SW 1271 (cell line): Measurements from ENCODE around the gene DYRK3.
A peak's percentile ranks its signal among the peaks of the same experiment; 100 is the strongest.
"Not testable (repeated sequence)": the region's sequence is repeated elsewhere in the genome, so short reads cannot be mapped to it uniquely, and the experiment has no call there.

Experiments
- DNase-seq, 2 experiments: peaks; one replicate each; lab custom pipeline; 2025; lab: John Stamatoyannopoulos, UW

DYRK3 gene

DNA sequence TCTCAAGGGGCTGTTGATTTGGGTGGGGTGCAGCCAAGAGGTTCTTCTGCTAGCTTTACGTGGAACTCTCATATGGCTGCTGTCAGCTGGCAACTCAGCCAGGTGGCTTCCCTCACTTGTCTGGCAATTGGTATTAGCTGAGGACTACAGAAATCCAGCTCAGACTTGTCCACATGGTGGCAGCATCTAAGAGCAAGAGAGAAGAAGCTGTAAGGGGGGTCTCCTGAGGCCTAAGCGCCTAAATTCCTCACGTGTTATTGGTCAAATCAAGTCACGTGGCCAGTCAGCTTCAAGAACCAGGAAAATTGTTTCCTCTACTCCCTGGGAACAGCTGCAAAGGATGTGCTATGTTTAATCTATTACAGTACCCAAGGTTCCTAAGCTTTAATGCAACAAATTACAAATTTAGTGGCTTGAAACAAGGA lies 4.2 kb upstream of the DYRK3 start:
- DNase-seq = peak; percentile 8 to 60

DNA sequence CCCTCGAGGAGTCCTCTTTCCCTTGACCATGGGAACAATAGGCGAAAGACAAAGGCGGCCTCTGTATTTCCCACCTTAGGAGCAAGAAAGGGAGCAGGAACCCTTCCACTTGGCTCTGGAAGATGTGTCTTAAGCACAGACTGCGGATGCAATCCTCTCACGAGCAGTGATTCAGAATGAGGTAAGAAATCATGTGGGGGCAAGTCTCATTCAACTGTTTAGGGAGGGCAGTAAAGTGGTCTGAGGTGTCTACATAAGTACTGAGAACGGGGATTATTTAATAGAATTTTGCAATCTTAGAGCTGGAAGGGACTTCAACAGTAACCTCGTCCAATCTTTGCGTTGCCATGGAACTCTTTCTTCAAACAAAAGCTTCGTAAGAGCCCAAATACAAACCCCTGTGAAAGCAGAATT lies 1.6 kb upstream of the DYRK3 start:
- DNase-seq = no peak

DNA sequence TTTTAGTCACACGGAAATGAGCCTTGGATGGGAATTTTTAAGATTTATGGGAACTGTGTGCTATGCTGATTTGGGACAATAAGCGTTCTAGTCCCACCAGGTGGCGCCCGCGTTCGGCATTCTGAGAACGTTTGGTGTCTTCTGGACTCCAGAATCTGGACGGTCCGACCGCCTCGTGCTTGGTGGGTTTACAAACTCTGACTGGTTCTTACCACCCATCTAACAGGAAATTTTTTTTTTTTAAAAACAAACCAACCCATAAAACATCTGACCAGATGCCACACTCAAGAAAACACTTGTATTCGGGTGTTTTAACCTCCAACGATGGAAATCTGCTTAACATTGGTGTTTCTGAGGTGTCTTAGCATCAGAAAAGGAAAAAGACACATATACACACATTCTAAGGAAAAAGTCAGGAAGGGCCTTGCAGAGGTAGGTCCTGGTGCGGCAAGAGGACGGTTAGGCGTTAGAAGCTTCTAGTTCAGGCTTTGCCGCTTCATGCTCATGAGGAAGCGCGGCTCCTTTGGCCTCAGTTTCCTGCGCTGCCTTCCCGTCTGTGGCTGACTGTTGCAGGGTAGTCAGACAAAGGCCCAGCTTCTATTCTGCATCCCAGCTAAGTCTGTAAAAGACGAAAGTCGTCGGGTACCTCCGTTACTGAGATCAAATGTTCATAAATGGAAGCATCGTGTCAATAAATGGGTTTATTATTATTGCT lies 814 bp upstream of the DYRK3 start:
- DNase-seq = peak; percentile 27 to 58

DNA sequence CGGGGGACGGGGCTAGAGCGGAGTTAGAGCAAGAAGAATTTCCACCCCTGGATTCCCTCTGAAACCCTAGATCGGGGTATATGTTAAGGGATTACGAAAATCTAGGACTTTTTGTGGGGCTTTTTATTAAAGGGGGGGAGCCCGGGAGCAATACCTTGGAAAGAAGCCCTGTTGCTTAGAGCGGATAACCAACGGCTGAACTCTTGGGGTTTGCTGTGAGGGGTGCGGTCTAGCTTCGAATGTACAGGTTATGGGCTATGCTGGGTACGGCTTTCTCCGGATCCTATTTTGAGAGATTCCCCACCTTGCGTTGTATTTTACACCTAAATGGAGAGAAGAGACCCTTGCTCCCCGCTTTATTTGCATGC lies 626 bp downstream of the DYRK3 start:
- DNase-seq = no peak

DNA sequence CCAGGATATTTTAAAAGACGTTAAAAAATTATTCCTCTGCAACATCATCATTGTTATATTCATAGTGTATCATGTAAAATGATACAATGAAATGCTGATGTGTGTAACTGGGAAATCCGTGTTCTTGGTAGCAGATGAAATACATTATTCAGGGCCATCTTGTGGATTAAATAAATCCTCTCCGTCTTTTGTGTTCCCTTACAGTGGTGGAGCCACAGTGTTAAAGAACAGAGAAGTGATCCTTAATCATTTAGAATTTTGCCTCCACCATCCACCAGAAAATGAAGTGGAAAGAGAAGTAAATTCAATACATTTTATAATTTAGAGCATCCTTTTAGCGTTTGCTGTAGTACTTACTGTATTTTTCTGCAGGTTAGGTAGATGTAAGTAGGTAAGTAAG lies 1.3 kb downstream of the DYRK3 start:
- no peak for DNase-seq

DNA sequence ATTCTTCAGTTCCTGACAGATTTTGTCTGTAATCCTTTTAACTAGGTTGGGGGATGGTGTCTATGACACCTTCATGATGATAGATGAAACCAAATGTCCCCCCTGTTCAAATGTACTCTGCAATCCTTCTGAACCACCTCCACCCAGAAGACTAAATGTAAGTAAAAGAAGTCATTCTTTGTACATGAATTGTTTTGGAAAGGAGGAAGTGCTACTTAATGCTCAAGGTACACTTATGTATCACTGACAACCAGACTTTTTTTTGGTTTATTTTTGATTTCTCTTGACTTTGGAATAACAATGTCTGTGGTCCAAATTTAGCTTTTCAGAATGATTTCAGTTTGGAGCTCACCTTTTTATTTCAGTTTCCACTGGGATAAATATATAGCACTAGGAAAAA lies 2.3 kb downstream of the DYRK3 start:
- no peak for DNase-seq

DNA sequence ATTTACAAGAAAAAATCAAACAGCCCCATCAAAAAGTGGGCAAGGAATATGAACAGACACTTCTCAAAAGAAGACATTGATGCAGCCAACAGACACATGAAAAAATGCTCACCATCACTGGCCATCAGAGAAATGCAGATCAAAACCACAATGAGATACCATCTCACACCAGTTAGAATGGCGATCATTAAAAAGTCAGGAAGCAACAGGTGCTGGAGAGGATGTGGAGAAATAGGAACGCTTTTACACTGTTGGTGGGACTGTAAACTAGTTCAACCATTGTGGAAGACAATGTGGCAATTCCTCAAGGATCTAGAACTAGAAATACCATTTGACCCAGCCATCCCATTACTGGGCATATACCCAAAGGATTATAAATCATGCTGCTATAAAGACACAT lies 6.7 kb downstream of the DYRK3 start:
- DNase-seq = not testable (repeated sequence)

DNA sequence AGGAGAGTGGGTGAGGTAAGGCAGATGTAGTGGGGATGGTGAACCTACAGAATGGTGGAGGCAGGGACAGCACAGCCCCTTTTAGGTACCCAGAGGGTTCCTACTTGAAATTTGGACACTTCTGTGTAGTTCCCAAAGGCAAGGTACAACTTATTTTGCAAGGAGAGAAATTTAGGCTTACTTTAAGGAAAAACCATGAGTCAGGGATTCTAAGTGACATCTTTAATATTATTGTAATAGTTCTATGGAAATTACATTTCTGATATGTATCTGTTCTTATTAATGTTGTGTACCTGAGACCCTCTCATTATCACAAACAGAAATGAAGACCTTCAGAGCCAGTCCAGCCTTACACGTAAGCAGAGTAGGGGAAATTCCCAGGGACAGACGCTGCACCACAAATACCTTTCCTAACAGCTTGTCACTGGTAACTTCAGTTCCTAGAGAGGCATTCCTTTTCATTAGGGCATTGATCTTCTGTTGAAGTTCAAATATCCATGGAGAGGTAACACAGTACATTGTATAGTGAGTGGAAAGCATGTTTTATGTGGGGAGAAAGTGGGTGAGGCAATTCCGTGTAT lies 7.9 kb downstream of the DYRK3 start:
- DNase-seq = no peak

DNA sequence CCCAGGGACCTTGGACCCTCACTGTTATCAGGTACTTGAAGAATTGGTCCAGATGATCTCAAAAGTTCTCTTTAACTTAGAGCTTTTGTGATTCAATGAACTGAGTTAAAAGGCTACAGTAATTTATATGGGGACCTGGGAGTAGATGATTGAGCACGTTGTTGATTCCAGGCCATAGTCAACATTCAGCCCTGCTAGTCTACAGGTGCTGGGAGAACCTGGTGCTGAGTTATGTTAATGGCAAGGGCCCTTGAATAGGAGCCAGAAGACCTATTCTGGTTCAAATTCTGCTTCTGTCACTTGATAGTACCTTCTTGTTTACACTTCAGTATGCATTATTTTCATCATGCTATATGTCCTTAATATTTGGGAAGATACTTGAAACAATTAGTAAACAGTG lies 11.2 kb downstream of the DYRK3 start:
- no peak for DNase-seq

DNA sequence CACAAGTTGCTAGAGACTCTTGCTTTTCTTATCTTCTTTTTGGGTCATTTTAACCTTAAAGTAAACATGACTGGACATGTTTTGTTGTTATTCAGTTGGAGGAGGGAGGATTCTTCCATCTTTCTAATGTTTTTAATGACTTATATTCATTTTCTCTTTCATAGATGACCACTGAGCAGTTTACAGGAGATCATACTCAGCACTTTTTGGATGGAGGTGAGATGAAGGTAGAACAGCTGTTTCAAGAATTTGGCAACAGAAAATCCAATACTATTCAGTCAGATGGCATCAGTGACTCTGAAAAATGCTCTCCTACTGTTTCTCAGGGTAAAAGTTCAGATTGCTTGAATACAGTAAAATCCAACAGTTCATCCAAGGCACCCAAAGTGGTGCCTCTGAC lies 11.9 kb downstream of the DYRK3 start:
- no peak for DNase-seq

DNA sequence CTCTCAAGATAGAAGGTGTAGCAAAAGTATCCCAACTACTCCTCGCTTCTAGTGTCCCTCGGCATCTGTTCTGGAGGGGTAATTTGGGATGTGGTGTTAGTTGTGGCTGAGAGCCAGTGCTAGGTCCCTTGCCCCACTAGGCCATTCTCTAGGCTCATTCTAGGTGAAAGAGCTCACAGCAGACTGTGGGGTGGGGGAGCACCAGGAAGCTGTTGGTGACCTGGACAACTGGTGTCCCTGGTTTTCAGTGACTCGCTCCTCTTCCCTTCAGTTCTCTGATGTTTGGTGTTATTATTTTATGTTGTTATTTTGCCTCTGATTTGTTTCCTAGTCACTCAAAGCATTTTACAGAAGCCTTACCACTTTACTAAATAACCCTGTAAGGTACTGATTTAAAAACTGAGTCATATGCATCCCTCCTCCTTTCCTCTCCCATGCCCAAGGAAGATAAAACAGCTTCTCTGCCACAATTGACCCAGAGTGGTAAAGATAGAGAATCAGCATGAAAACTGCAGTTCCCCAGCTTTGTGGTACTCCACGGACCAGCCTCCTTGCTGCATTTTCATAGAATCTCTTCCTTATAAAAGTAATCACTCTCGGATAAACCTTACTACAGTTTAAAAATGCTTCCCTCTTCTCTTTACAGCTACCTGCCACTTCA lies 14.1 kb downstream of the DYRK3 start:
- no peak for DNase-seq

DNA sequence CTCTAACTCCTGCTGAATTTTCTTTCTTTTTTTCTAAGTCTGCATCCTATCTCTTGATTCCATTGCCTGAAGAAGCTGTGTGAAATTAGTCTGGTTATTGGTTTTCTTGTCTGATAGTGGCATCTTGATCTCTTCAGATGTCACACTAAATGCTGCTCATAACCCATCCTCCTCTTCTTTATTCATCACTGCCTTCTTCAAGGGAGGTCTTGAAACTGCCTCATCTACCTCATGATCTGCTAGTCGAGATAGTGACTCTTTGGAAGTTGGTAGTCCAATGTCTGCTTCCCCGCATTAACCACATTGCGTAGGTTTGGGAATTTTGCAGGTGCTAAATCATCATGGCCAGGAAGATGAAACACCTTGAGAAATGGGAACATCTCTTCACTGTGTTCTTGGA lies 15.7 kb downstream of the DYRK3 start:
- no peak for DNase-seq

DNA sequence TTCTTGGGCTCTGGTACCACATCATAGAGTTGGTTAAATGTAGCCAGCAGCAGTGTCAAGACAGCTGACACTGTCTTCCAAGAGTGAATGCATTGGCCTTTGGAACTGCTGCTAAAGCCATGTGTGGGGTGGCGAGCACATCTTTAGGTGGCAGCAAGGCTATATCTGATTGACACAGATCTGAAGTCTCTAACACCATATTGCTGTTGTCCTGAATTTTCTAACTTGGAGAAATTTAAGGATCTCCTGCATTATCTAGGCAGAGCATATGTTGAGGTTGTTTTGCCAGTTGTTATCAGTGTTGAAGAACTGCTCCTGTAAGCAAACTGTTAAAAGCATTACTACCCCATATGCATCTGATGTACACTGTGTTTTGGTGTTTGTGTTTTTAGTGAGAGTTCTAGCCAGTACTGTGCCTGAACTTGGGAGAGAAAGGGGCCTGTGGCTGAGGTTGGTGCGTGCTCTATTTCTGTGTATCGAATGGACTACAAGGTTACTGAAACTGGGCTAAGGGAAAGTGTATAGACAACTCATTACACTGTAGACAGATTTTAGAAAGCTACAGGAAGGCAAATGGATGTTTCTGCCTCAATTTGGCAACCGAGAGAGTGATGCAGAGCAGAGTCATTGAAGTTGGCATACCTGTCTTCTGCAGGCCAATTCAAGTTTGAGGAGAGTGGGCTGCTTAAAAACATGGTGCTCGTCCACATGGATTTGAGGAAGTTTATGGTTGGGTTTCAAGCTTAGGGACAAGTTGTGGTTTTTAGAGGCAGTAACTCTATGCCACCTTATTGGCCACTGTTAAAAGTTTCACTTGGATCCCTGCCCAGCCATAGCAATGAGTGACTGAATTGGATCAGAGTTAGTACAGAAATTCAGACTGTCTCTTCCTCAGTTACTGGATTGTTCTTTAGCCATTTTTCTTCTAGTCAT lies 16.9 kb downstream of the DYRK3 start:
- DNase-seq = no peak

DNA sequence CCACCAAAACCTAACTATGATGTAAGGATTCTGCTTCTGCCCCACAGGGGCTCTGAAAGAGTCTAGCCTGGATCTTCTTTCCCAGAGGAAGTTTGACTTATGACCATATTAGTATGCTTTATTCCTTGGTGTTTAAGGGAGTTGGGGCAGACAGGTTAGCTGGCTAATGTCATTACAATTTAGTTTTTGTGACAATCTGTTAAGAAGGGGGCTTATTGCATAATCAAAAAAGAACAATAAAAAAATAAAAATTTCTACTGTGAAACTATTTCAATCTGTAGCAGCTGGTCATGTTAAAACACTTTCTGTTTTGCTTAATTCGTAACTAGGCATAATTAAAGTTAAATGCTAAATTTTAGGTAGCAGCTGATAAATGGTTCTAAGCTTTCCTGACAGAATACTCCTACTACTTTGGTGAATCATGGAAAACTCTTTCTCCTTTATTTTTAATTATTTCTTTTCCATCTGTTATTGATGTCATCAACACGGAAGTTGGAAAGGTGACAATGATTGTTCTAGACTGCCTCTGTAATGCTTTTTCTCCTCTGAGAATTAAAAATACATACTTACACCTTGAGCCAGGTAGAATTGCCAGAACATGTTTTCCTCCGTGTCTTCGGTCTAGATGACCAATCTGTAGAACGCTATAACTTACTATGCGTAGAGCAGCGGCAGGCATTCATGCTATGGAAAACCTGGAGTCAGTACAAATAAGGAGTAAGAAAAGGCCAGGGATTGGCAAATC lies 18.6 kb downstream of the DYRK3 start:
- DNase-seq = no peak

DNA sequence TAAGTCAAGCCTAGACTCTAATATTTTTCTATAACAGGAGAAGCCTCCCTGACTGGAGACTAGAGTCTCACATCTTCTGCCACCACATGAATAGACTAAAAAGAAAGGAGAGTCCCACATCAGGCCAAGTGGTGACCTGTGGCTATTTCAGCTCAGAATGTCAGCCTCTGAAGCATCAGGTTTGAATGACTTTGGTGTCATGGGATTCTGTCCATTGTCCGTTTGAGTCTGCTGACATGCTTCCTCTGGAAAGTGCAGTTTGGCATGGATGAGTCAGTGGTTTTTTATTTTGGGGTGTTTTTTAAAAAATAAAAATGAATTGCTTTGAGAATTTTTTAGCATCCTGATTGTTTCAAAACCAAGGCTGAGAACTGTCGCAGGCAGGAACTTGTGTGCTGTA lies 19.5 kb downstream of the DYRK3 start:
- no peak for DNase-seq

DNA sequence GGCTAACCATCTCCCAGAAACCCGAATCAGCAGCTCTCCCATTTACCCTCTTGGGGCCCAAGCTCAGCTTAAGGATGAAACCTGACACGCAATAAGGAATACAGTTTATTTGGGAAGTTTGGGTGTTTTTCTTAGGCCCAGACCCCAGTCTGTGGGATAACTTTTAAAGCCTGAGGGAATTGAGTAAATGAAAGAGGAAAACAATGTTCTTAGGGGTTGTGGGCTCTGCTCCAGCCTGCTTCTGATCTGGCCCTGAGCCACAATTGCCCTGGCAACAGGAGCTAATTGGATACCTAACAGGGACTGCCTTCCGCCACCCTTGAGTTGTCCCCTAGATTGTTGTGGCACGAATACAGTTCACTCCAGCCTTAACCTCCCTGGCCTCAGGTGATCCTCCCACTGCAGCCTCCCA lies 20.1 kb downstream of the DYRK3 start:
- DNase-seq = no peak

DNA sequence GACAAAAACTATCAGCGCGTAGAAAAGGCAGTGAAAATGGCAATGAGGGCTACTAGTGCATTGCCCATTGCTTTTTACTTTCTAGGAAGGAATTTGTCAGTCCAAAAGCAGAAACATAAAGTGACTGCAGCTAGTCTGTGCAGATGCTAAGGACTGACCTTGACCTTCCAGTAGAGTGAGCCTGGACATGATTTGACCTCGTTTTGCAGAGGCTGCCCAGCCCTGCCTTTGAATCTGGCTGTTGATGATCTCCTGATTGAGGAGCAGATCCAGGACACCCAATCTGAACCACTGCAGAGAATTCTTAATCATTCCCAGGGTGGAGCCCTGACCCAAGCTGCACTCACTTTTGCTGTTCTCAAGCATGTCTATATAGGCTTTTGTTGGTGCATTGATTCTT lies 21.6 kb downstream of the DYRK3 start:
- DNase-seq = no peak

DNA sequence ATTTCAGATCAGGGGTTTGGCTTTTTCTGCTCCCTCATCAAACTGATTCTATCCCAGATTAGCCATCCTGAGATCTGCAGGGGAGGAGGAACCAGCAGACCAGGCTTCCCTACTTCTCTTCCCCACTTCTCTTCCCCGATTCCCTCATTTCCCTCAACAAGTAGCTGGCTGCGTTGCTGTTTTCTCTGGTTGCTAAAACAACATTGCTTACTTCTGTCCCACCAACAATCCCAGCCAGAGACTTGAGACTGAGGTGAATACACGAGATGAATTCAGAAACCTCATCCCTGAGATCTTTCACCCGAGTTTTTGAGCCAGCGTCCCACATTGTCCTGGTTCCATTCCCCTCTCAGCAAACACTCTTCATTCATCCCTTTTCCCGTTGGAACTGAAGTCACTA lies 22.4 kb downstream of the DYRK3 start:
- DNase-seq = no peak

DNA sequence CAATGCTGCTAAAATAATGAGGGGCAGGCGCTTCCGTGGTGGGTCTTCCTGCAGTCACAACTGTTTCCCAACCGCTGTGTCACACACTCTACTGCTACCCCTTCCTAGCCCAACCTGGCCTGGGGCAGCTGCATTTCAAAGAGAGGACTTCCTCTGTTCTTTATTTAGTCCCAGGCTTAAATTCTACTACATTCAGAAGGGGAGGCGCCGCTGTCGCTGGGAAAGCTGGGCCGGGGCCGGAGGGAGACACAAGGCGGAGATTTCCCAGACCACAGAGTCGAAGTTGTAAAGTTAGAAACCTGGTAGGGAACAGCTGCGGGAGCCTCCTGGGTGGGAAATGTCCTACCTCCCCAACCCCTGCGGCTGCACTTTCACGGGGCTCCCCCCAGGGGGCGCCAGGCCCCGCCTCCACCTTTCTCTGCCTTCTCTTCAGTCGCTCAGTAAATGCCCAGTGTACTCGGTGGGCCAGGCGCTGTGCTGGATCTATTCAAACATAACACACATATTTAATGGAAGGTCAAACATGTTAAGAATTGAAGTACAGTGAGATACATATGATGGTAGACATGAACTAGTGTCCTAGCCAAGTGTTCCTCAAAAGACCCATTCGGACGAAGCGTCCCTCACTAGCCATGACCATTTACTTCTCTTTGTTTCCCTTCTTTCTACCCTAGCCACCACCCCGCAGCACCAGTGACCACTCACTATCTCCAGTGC lies 23.1 kb downstream of the DYRK3 start:
- DNase-seq = no peak

DNA sequence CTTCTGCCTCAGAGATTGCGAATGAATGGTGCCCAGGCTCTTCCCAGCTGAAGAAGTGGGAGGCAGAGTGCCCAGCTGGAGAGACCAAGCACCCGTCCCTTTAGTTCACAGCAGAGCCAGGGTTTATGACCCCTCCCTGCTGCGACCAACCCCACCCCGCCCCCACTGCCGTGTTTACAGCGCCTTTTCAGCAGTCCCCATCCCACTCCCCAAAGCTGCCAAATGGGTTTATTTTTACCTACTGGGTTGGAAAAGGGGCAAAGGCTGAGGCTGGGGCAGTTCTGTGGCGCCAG lies 23.6 kb downstream of the DYRK3 start:
- DNase-seq = no peak

DNA sequence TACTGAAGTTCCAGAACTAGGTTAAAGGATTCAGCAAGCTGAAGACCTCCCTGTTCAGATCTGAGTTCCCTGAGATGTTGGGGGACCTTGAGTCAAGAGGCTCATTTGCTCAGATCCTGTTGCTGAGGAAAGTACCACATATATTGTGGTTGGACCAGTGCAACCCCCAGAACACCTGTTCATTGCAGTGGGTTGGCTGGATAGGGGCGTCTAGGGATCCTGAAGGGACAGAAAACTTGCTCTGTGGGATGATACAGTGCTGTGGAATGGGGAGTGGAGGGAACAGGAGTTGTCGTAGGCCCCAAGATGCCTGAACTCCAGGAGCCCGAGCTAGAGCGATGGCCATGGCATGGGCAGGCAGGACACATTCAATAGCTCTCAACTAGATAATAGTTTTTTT lies 24.8 kb downstream of the DYRK3 start:
- no peak for DNase-seq
